ENCODE measurements around the gene MMEL1. TPM values are rescaled to one million over a fixed set of nuclear protein-coding genes. Genes with fewer than 3 reads are reported as not detected.

MMEL1 gene
- total and polyA plus RNA-seq, 2 of the 13 experiments (the other 11 are each of a cell fraction or from before 2014, with no cell fraction given), result 0.48 TPM; not detected in 1

DNA sequence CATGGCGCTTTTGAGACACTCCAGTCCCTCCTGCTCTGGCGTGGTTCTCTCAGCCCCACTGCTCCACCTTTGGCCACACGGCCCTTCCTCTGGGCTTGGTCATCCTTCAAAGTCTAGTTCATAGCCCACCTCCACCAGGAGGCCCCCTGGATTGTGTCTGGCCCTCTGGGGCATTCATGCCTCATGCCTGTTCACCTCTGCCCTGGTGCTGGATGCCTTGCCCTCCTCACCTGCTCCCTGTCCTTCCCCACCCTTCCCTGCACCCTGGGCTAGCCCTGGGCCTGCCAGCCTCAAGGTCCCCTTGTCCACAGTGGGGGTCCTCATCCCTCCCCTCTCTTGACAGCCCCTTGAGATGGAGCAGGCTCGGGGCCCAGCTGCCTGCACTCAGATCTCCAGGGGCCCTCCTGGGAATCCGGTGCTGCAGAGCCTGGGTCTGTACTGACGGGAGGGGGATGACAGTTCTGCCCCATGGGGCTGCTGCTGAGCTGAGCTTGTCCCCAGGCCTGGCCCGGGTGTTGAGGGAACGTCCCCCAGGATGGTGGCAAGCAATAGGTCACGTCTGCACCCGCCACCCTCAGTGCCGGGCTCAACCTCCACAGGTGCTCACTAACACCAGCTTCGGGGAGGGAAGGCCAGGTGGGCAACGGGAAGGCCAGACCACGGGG lies 27.8 kb downstream of the MMEL1 start (continued):
- TF ChIP-seq, protein P1, sequence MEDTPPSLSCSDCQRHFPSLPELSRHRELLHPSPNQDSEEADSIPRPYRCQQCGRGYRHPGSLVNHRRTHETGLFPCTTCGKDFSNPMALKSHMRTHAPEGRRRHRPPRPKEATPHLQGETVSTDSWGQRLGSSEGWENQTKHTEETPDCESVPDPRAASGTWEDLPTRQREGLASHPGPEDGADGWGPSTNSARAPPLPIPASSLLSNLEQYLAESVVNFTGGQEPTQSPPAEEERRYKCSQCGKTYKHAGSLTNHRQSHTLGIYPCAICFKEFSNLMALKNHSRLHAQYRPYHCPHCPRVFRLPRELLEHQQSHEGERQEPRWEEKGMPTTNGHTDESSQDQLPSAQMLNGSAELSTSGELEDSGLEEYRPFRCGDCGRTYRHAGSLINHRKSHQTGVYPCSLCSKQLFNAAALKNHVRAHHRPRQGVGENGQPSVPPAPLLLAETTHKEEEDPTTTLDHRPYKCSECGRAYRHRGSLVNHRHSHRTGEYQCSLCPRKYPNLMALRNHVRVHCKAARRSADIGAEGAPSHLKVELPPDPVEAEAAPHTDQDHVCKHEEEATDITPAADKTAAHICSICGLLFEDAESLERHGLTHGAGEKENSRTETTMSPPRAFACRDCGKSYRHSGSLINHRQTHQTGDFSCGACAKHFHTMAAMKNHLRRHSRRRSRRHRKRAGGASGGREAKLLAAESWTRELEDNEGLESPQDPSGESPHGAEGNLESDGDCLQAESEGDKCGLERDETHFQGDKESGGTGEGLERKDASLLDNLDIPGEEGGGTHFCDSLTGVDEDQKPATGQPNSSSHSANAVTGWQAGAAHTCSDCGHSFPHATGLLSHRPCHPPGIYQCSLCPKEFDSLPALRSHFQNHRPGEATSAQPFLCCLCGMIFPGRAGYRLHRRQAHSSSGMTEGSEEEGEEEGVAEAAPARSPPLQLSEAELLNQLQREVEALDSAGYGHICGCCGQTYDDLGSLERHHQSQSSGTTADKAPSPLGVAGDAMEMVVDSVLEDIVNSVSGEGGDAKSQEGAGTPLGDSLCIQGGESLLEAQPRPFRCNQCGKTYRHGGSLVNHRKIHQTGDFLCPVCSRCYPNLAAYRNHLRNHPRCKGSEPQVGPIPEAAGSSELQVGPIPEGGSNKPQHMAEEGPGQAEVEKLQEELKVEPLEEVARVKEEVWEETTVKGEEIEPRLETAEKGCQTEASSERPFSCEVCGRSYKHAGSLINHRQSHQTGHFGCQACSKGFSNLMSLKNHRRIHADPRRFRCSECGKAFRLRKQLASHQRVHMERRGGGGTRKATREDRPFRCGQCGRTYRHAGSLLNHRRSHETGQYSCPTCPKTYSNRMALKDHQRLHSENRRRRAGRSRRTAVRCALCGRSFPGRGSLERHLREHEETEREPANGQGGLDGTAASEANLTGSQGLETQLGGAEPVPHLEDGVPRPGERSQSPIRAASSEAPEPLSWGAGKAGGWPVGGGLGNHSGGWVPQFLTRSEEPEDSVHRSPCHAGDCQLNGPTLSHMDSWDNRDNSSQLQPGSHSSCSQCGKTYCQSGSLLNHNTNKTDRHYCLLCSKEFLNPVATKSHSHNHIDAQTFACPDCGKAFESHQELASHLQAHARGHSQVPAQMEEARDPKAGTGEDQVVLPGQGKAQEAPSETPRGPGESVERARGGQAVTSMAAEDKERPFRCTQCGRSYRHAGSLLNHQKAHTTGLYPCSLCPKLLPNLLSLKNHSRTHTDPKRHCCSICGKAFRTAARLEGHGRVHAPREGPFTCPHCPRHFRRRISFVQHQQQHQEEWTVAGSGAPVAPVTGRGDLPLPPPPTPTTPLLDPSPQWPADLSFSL (CRISPR knock-in tag; IDR thresholded peaks at IDR 0.05), result no peak
- TF ChIP-seq PTBP1 (IDR thresholded peaks at IDR 0.05; ENCODE audit: low read depth, low read length, poor library complexity, severe bottlenecking) (no peak), MEIS2 (CRISPR knock-in tag; IDR thresholded peaks at IDR 0.05) (no peak), DNMT3B (CRISPR knock-in tag; conservative IDR thresholded peaks at IDR 0.05) (no peak), ZNF337 (CRISPR knock-in tag; IDR thresholded peaks at IDR 0.05; ENCODE audit: borderline replicate concordance, low read depth) (no peak), ZNF441 (CRISPR knock-in tag; IDR thresholded peaks at IDR 0.05; ENCODE audit: borderline replicate concordance) (no peak)

All from HepG2 (cell line).